Thyroid gland (tissue), 4 donors: ENCODE data around the gene DHX58. TPM values are rescaled to one million over a fixed set of nuclear protein-coding genes. Genes with fewer than 3 reads are reported as not detected.

ENCODE experiments used
- DNase-seq, 2 donors: peaks; one replicate each; pipeline ENCODE4 v3.0.0-alpha.2; 2019
- H3K27ac ChIP-seq, 3 donors: fragments of 200-600 bp; sonication (generic); 1 replicate in 2 of 3; 2 replicates in 1 of 3; pipeline ENCODE4 v1.5.1; 2016 to 2019; ENCODE audit warnings: mild to moderate bottlenecking in 1 of 3, moderate library complexity in 1 of 3
- H3K27me3 ChIP-seq: fragments of 200-600 bp; sonication (generic); one replicate; pipeline ENCODE4 v1.5.1; 2019
- H3K36me3 ChIP-seq, 2 donors: fragments of 200-600 bp; sonication (generic); one replicate each; pipeline ENCODE4 v1.5.1; 2016 to 2019
- H3K4me1 ChIP-seq, 2 donors: fragments of 200-600 bp; sonication (generic); one replicate each; pipeline ENCODE4 v1.5.1; 2017 to 2019
- H3K4me3 ChIP-seq, 3 donors: fragments of 200-600 bp; sonication (generic); replicated peaks in 1 of 3; 1 replicate in 2 of 3; 2 replicates in 1 of 3; pipeline ENCODE4 v1.5.1; 2016; ENCODE audit warnings: mild to moderate bottlenecking in 1 of 3
- H3K9me3 ChIP-seq: fragments of 200-600 bp; sonication (generic); one replicate; pipeline ENCODE4 v1.5.1; 2017
- CTCF ChIP-seq, 6 experiments: fragments of 200-600 bp in 3 of 6; fragments of 450-650 bp in 3 of 6; sonication (generic) in 3 of 6; IDR thresholded peaks; one replicate each; pipeline ENCODE4 v1.5.1; 2016 to 2019; ENCODE audit warnings: antibody characterized with exemption in 6 of 6, mild to moderate bottlenecking in 2 of 6, inconsistent platforms in 1 of 6, moderate library complexity in 1 of 6
- POLR2A ChIP-seq, 2 donors: fragments of 450-650 bp; IDR thresholded peaks; one replicate each; pipeline ENCODE4 v1.6.1; 2017; ENCODE audit warnings: antibody characterized with exemption in 2 of 2, mild to moderate bottlenecking in 2 of 2, moderate library complexity in 1 of 2
- WGBS, 2 donors: methylation state at CpG; one replicate each; pipeline ENCODE4 v1.1.5; 2017; 5-methylcytosine and 5-hydroxymethylcytosine counted together
- intact Hi-C: fragments of 100-400 bp; cut with DNase I; formaldehyde crosslinking; loops from one replicate; pipeline ENCODE4 v1.15.1; 2023
- total RNA-seq, 4 donors: library from RNA; depleted of rRNA; stranded (reverse); fragments of >200 nt; gene quantifications; one replicate each; pipeline ENCODE4 v1.2.3, GENCODE V29; 2016

Gene DHX58
- total RNA-seq, 4 donors from 2014 or later, result 6.4 to 12.9 (median 9.7) TPM

GRCh38 chr17:42059815-42060214 lies 52.7 kb downstream of the DHX58 start:
- WGBS, 2 donors, result 67 to 77% methylated on average over 4 of the region's 4 CpGs
- Histone ChIP-seq H3K27ac (no peak overlapping the region), H3K4me1 (no peaks in the 10 kb centered on the region), H3K4me3 (no peak overlapping the region), H3K9me3 (no peaks in the 10 kb centered on the region), H3K36me3 (no peaks in the 10 kb centered on the region), H3K27me3 (no peaks in the 10 kb centered on the region)
- TF ChIP-seq CTCF (IDR thresholded peaks at IDR 0.05), result no peak
- TF ChIP-seq POLR2A (IDR thresholded peaks at IDR 0.05), result no peak
- DNase-seq, result no peak
- intact Hi-C loops, result no loop called here

- Histone ChIP-seq H3K4me3 (no peak overlapping the region), H3K36me3 (no peaks in the 10 kb centered on the region), H3K27ac (no peak overlapping the region), H3K9me3 (no peaks in the 10 kb centered on the region), H3K4me1 (no peaks in the 10 kb centered on the region), H3K27me3 (no peaks in the 10 kb centered on the region)
- DNase-seq, result no peak
- intact Hi-C loops, result no loop called here
- no peak for TF ChIP-seq CTCF (IDR thresholded peaks at IDR 0.05)
- no peak for TF ChIP-seq POLR2A (IDR thresholded peaks at IDR 0.05)
- WGBS, 2 donors, result 61 to 72% methylated on average over 3 to 5 of the region's 7 CpGs
Observed at GRCh38 chr17:42058063-42058462, 54.5 kb downstream of the DHX58 start.

- H3K9me3 ChIP-seq, result no peaks in the 10 kb centered on the region
- intact Hi-C loops, result no loop called here
- no peaks in the 10 kb centered on the region for H3K4me1 ChIP-seq
- H3K27me3 ChIP-seq, result no peaks in the 10 kb centered on the region
- DNase-seq, result no peak
- WGBS, 2 donors, result 68 to 70% methylated on average over 3 of the region's 3 CpGs
- no peak overlapping the region for H3K4me3 ChIP-seq
- no peak for TF ChIP-seq POLR2A (IDR thresholded peaks at IDR 0.05)
- TF ChIP-seq CTCF (IDR thresholded peaks at IDR 0.05), result no peak
- no peak overlapping the region for H3K27ac ChIP-seq
- no peaks in the 10 kb centered on the region for H3K36me3 ChIP-seq
Observed at GRCh38 chr17:42056635-42057034, 55.9 kb downstream of the DHX58 start.

GRCh38 chr17:42055496-42055895 lies 57.0 kb downstream of the DHX58 start:
- H3K4me3 ChIP-seq, result no peak overlapping the region
- WGBS, 2 donors, result 34 to 43% methylated on average over 6 of the region's 6 CpGs
- H3K36me3 ChIP-seq, result no peaks in the 10 kb centered on the region
- intact Hi-C loops, result no loop called here
- H3K4me1 ChIP-seq, result peaks cover 4 to 5% of the 10 kb centered on the region in 2 donors
- no peak overlapping the region for H3K27ac ChIP-seq
- no peak for DNase-seq
- no peak for TF ChIP-seq CTCF (IDR thresholded peaks at IDR 0.05)
- TF ChIP-seq POLR2A (IDR thresholded peaks at IDR 0.05), result no peak
- no peaks in the 10 kb centered on the region for H3K27me3 ChIP-seq
- H3K9me3 ChIP-seq, result no peaks in the 10 kb centered on the region

GRCh38 chr17:42055027-42055426 lies 57.5 kb downstream of the DHX58 start:
- Histone ChIP-seq H3K4me1 (peaks cover 4 to 7% of the 10 kb centered on the region in 2 donors), H3K27me3 (no peaks in the 10 kb centered on the region), H3K4me3 (no peak overlapping the region), H3K27ac (no peak overlapping the region), H3K9me3 (no peaks in the 10 kb centered on the region), H3K36me3 (no peaks in the 10 kb centered on the region)
- 30 to 34% methylated on average over 3 of the region's 3 CpGs for WGBS, 2 donors
- no peak for TF ChIP-seq POLR2A (IDR thresholded peaks at IDR 0.05)
- TF ChIP-seq CTCF (IDR thresholded peaks at IDR 0.05), result no peak
- intact Hi-C loops, result no loop called here
- DNase-seq, result no peak
